Esophagus muscularis mucosa (tissue), 4 donors: ENCODE data around the gene SH3RF3.

ENCODE experiments used
- CTCF ChIP-seq, 3 experiments: fragments of 200-600 bp in 2 of 3; fragments of 450-650 bp in 1 of 3; sonication (generic) in 2 of 3; IDR thresholded peaks; one replicate each; pipeline ENCODE4 v1.5.1; 2017 to 2019; ENCODE audit warnings: antibody characterized with exemption in 3 of 3, mild to moderate bottlenecking in 2 of 3, moderate library complexity in 1 of 3
- EP300 ChIP-seq: sonication (generic); formaldehyde crosslinking; IDR thresholded peaks from one replicate; pipeline ENCODE4 v1.6.1; 2017; ENCODE audit warnings: antibody characterized with exemption
- POLR2AphosphoS5 ChIP-seq, 2 donors: sonication (generic); formaldehyde crosslinking; IDR thresholded peaks; one replicate each; pipeline ENCODE4 v1.6.1; 2017; ENCODE audit warnings: antibody characterized with exemption in 2 of 2

- no peak for TF ChIP-seq POLR2AphosphoS5 (IDR thresholded peaks at IDR 0.05)
- no peak for TF ChIP-seq CTCF (IDR thresholded peaks at IDR 0.05)
- no peak for TF ChIP-seq EP300
Measured at GRCh38 chr2:109421642-109422041, 292.6 kb downstream of the SH3RF3 start.
